Activated naive CD8-positive, alpha-beta T cell treated with anti-CD3 and anti-CD28 coated beads, Interleukin-2, amount 50 U/mL, for 24 hours (primary cell): ENCODE measurements around the gene LGI1.

Experiments
- ATAC-seq: fragments of 150-1000 bp; cut with Tn5 transposase; one replicate; pipeline ENCODE4 v1.10.0; 2021
- DNase-seq: peaks from one replicate; pipeline ENCODE4 v3.0.0; 2021
- H3K27ac Mint-ChIP-seq: one replicate; pipeline ENCODE4 v1.8.0; 2021; ENCODE audit warnings: mild to moderate bottlenecking, mixed read lengths
- H3K27me3 Mint-ChIP-seq: one replicate; pipeline ENCODE4 v1.8.0; 2021; ENCODE audit warnings: mixed read lengths
- H3K36me3 Mint-ChIP-seq: one replicate; pipeline ENCODE4 v1.8.0; 2021; ENCODE audit warnings: low read depth, mixed read lengths
- H3K4me1 Mint-ChIP-seq: one replicate; pipeline ENCODE4 v1.8.0; 2021; ENCODE audit warnings: mixed read lengths
- H3K4me3 Mint-ChIP-seq: one replicate; pipeline ENCODE4 v1.8.0; 2021; ENCODE audit warnings: mild to moderate bottlenecking, moderate library complexity, mixed read lengths
- H3K9me3 Mint-ChIP-seq: one replicate; pipeline ENCODE4 v1.8.0; 2021; ENCODE audit warnings: mixed read lengths

The LGI1 gene

GRCh38 chr10:93757801-93758507 is at the start of gene LGI1:
Gene LGI1, plus strand, starts transcription at chr10:93757936. Its CDS starts 209 bp downstream, at chr10:93758145.
- ATAC-seq: no peak
- Mint-ChIP-seq H3K4me3 (no peak within 1 kb of the TSS), H3K36me3 (no peaks in the 10 kb centered on the region), H3K27me3 (peaks cover 53% of the 10 kb centered on the region), H3K9me3 (no peaks in the 10 kb centered on the region), H3K4me1 (peaks cover 11% of the 10 kb centered on the region), H3K27ac (no peak within 1 kb of the TSS)
- no peak for DNase-seq

GRCh38 chr10:93710333-93710909 is 47.3 kb upstream of the LGI1 start:
- Mint-ChIP-seq H3K4me1 (peaks cover 15% of the 10 kb centered on the region), H3K4me3 (no peak overlapping the region), H3K27me3 (peaks cover 2% of the 10 kb centered on the region), H3K9me3 (no peaks in the 10 kb centered on the region), H3K27ac (no peak overlapping the region), H3K36me3 (no peaks in the 10 kb centered on the region)
- no peak for DNase-seq
- no peak for ATAC-seq

- Mint-ChIP-seq H3K4me1 (peaks cover 17% of the 10 kb centered on the region), H3K9me3 (no peaks in the 10 kb centered on the region), H3K27me3 (peaks cover 3% of the 10 kb centered on the region), H3K36me3 (no peaks in the 10 kb centered on the region), H3K27ac (no peak overlapping the region), H3K4me3 (no peak overlapping the region)
- DNase-seq: no peak
- no peak for ATAC-seq
Measured at GRCh38 chr10:93711891-93712290, 45.8 kb upstream of the LGI1 start.

GRCh38 chr10:93712593-93712992 is 45.1 kb upstream of the LGI1 start:
- ATAC-seq (no peak), DNase-seq (no peak)
- H3K27me3 Mint-ChIP-seq: peaks cover 4% of the 10 kb centered on the region
- H3K27ac Mint-ChIP-seq: no peak overlapping the region
- no peaks in the 10 kb centered on the region for H3K36me3 Mint-ChIP-seq
- peaks cover 10% of the 10 kb centered on the region for H3K4me1 Mint-ChIP-seq
- no peaks in the 10 kb centered on the region for H3K9me3 Mint-ChIP-seq
- no peak overlapping the region for H3K4me3 Mint-ChIP-seq

- H3K36me3 Mint-ChIP-seq: no peaks in the 10 kb centered on the region
- H3K27ac Mint-ChIP-seq: no peak overlapping the region
- ATAC-seq (no peak), DNase-seq (no peak)
- H3K4me3 Mint-ChIP-seq: no peak overlapping the region
- peaks cover 20% of the 10 kb centered on the region for H3K27me3 Mint-ChIP-seq
- no peaks in the 10 kb centered on the region for H3K9me3 Mint-ChIP-seq
- peaks cover 4% of the 10 kb centered on the region for H3K4me1 Mint-ChIP-seq
Measured at GRCh38 chr10:93715345-93715744, 42.4 kb upstream of the LGI1 start.

GRCh38 chr10:93716766-93717165 is 41.0 kb upstream of the LGI1 start:
- peaks cover 9% of the 10 kb centered on the region for H3K4me1 Mint-ChIP-seq
- no peak overlapping the region for H3K27ac Mint-ChIP-seq
- DNase-seq (no peak), ATAC-seq (no peak)
- no peaks in the 10 kb centered on the region for H3K36me3 Mint-ChIP-seq
- H3K27me3 Mint-ChIP-seq: peaks cover 25% of the 10 kb centered on the region
- H3K9me3 Mint-ChIP-seq: no peaks in the 10 kb centered on the region
- no peak overlapping the region for H3K4me3 Mint-ChIP-seq

- DNase-seq: no peak
- Mint-ChIP-seq H3K27me3 (peaks cover 26% of the 10 kb centered on the region), H3K4me3 (no peak overlapping the region), H3K9me3 (no peaks in the 10 kb centered on the region), H3K4me1 (peaks cover 9% of the 10 kb centered on the region), H3K36me3 (no peaks in the 10 kb centered on the region), H3K27ac (no peak overlapping the region)
- no peak for ATAC-seq
Measured at GRCh38 chr10:93718937-93719725, 38.6 kb upstream of the LGI1 start.

- Mint-ChIP-seq H3K36me3 (no peaks in the 10 kb centered on the region), H3K4me3 (no peak overlapping the region), H3K27ac (no peak overlapping the region), H3K4me1 (peaks cover 9% of the 10 kb centered on the region), H3K27me3 (peaks cover 28% of the 10 kb centered on the region), H3K9me3 (no peaks in the 10 kb centered on the region)
- DNase-seq: no peak
- no peak for ATAC-seq
Measured at GRCh38 chr10:93719901-93720300, 37.8 kb upstream of the LGI1 start.

- no peak overlapping the region for H3K27ac Mint-ChIP-seq
- H3K4me3 Mint-ChIP-seq: no peak overlapping the region
- H3K4me1 Mint-ChIP-seq: peaks cover 5% of the 10 kb centered on the region
- peaks cover 44% of the 10 kb centered on the region for H3K27me3 Mint-ChIP-seq
- no peaks in the 10 kb centered on the region for H3K9me3 Mint-ChIP-seq
- DNase-seq: no peak
- ATAC-seq: no peak
- no peaks in the 10 kb centered on the region for H3K36me3 Mint-ChIP-seq
Measured at GRCh38 chr10:93722550-93722949, 35.2 kb upstream of the LGI1 start.

GRCh38 chr10:93723153-93723552 is 34.6 kb upstream of the LGI1 start:
- DNase-seq: no peak

GRCh38 chr10:93726024-93726423 is 31.7 kb upstream of the LGI1 start:
- DNase-seq (no peak), ATAC-seq (no peak)
- peaks cover under 1% of the 10 kb centered on the region for H3K4me1 Mint-ChIP-seq
- no peaks in the 10 kb centered on the region for H3K9me3 Mint-ChIP-seq
- no peaks in the 10 kb centered on the region for H3K36me3 Mint-ChIP-seq
- no peak overlapping the region for H3K4me3 Mint-ChIP-seq
- H3K27ac Mint-ChIP-seq: no peak overlapping the region
- peaks cover 27% of the 10 kb centered on the region for H3K27me3 Mint-ChIP-seq

More at GRCh38 chr10:93723153-93723552, 34.6 kb upstream of the LGI1 start:
- no peaks in the 10 kb centered on the region for H3K36me3 Mint-ChIP-seq
- peaks cover 5% of the 10 kb centered on the region for H3K4me1 Mint-ChIP-seq
- H3K4me3 Mint-ChIP-seq: no peak overlapping the region
- H3K9me3 Mint-ChIP-seq: no peaks in the 10 kb centered on the region
- peaks cover 43% of the 10 kb centered on the region for H3K27me3 Mint-ChIP-seq
- ATAC-seq: no peak
- H3K27ac Mint-ChIP-seq: no peak overlapping the region

- no peak for DNase-seq
- no peaks in the 10 kb centered on the region for H3K36me3 Mint-ChIP-seq
- no peak for ATAC-seq
- no peaks in the 10 kb centered on the region for H3K9me3 Mint-ChIP-seq
- H3K4me1 Mint-ChIP-seq: no peaks in the 10 kb centered on the region
- H3K4me3 Mint-ChIP-seq: no peak overlapping the region
- peaks cover 12% of the 10 kb centered on the region for H3K27me3 Mint-ChIP-seq
- H3K27ac Mint-ChIP-seq: no peak overlapping the region
Measured at GRCh38 chr10:93741367-93741766, 16.4 kb upstream of the LGI1 start.

- no peaks in the 10 kb centered on the region for H3K9me3 Mint-ChIP-seq
- no peaks in the 10 kb centered on the region for H3K36me3 Mint-ChIP-seq
- H3K4me1 Mint-ChIP-seq: no peaks in the 10 kb centered on the region
- H3K4me3 Mint-ChIP-seq: no peak overlapping the region
- ATAC-seq (no peak), DNase-seq (no peak)
- no peak overlapping the region for H3K27ac Mint-ChIP-seq
- peaks cover 9% of the 10 kb centered on the region for H3K27me3 Mint-ChIP-seq
Measured at GRCh38 chr10:93742633-93743349, 14.9 kb upstream of the LGI1 start.

- DNase-seq: no peak
- H3K27ac Mint-ChIP-seq: no peak overlapping the region
- no peaks in the 10 kb centered on the region for H3K4me1 Mint-ChIP-seq
- H3K36me3 Mint-ChIP-seq: no peaks in the 10 kb centered on the region
- ATAC-seq: no peak
- no peak overlapping the region for H3K4me3 Mint-ChIP-seq
- H3K27me3 Mint-ChIP-seq: peaks cover 3% of the 10 kb centered on the region
- no peaks in the 10 kb centered on the region for H3K9me3 Mint-ChIP-seq
Measured at GRCh38 chr10:93745408-93746065, 12.2 kb upstream of the LGI1 start.
